ENCODE data around the gene ETAA1. TPM values are rescaled to one million over a fixed set of nuclear protein-coding genes. Genes with fewer than 3 reads are reported as not detected.

The ETAA1 gene
- total and polyA plus RNA-seq, 2 of the 4 experiments (the other 2 are of a cell fraction): 6.9 to 8.1 TPM

- no peak overlapping the region for H4K91ac ChIP-seq (ENCODE audit: insufficient read depth, low read depth, low read length)
- H3K4ac ChIP-seq (ENCODE audit: low read depth, low read length): no peak overlapping the region
- no peak for TF ChIP-seq MAFK (IDR thresholded peaks at IDR 0.05; ENCODE audit: low read depth, low read length)
- TF ChIP-seq CHD1 (IDR thresholded peaks at IDR 0.05; ENCODE audit: low read depth, low read length): no peak
- TF ChIP-seq RCOR1 (IDR thresholded peaks at IDR 0.05; ENCODE audit: insufficient replicate concordance, low read length): no peak
- TF ChIP-seq RFX5 (IDR thresholded peaks at IDR 0.05; ENCODE audit: low read depth, low read length): no peak
- TF ChIP-seq USF2 (IDR thresholded peaks at IDR 0.05; ENCODE audit: low read depth, low read length): no peak
- no peak for TF ChIP-seq BHLHE40 (IDR thresholded peaks at IDR 0.05; ENCODE audit: low read depth, low read length)
- no peak for TF ChIP-seq MAZ (IDR thresholded peaks at IDR 0.05; ENCODE audit: borderline replicate concordance, low read depth, low read length)
- no peak for TF ChIP-seq MXI1 (IDR thresholded peaks at IDR 0.05; ENCODE audit: borderline replicate concordance, low read depth, low read length)
- no peak for TF ChIP-seq SMC3 (IDR thresholded peaks at IDR 0.05; ENCODE audit: low read depth, low read length)
- no peak for TF ChIP-seq CTCF (conservative IDR thresholded peaks at IDR 0.05; ENCODE audit: low read depth, low read length)
- no peak for TF ChIP-seq POLR2A (IDR thresholded peaks at IDR 0.05; ENCODE audit: low read depth, low read length)
- TF ChIP-seq ELK1 (IDR thresholded peaks at IDR 0.05; ENCODE audit: borderline replicate concordance, low read depth, low read length): no peak
- TF ChIP-seq RAD21 (IDR thresholded peaks at IDR 0.05; ENCODE audit: low read length): no peak
- no peak for TF ChIP-seq FOS (IDR thresholded peaks at IDR 0.05; ENCODE audit: low read depth, low read length)
- H3K79me1 ChIP-seq (ENCODE audit: low read depth in 1 of 2, low read length in 2 of 2): no peaks in the 10 kb centered on the region
- H3K9ac ChIP-seq (ENCODE audit: low read depth, low read length): no peak overlapping the region
- H3K9me1 ChIP-seq (ENCODE audit: insufficient read depth, low read length): no peaks in the 10 kb centered on the region
- dilution Hi-C loops (cut with HindIII; ENCODE audit: low sequenced_read_pairs, unreplicated experiment) (no loop called here), intact Hi-C loops (cut with micrococcal nuclease) (no loop called here), in situ Hi-C loops (cut with MboI; ENCODE audit: low sequenced_read_pairs) (no loop called here)
- H3K27ac ChIP-seq (ENCODE audit: insufficient read depth, low read length): no peak overlapping the region
- ChIA-PET CTCF (no interaction called here), POLR2A (ENCODE audit: unreplicated experiment) (no interaction called here)
- no peaks in the 10 kb centered on the region for H3K36me3 ChIP-seq (ENCODE audit: control insufficient read depth, insufficient read depth, low read length)
- H3K9me3 ChIP-seq (ENCODE audit: control insufficient read depth, insufficient read depth, low read length): no peaks in the 10 kb centered on the region
- no peak overlapping the region for H4K8ac ChIP-seq (ENCODE audit: low read depth in 2 of 2, low read length in 2 of 2)
- H2BK20ac ChIP-seq (ENCODE audit: low read depth, low read length): no peak overlapping the region
- no peak overlapping the region for H4K5ac ChIP-seq (ENCODE audit: low read depth, low read length)
- H3K18ac ChIP-seq (ENCODE audit: low read depth, low read length): no peak overlapping the region
- H3K27me3 ChIP-seq (ENCODE audit: control insufficient read depth, insufficient read depth, low read length): no peaks in the 10 kb centered on the region
- H2BK15ac ChIP-seq (ENCODE audit: low read depth, low read length): no peak overlapping the region
- H3K56ac ChIP-seq (ENCODE audit: extremely low read depth, insufficient read depth, low read length): no peak overlapping the region
- H3K4me3 ChIP-seq (ENCODE audit: insufficient read depth, low read depth, low read length): no peak overlapping the region
- ATAC-seq (ENCODE audit: low read depth): no peak
- DNase-seq: no peak
- no peak overlapping the region for H2AK9ac ChIP-seq (replicated peaks; ENCODE audit: low read depth, low read length, poor library complexity)
- no peak overlapping the region for H3K4me2 ChIP-seq (ENCODE audit: low read depth, low read length)
- no peak overlapping the region for H2BK5ac ChIP-seq (ENCODE audit: low read depth, low read length, poor library complexity, severe bottlenecking)
- no peak overlapping the region for H3K23ac ChIP-seq (ENCODE audit: low read depth, low read length)
- H2AFZ ChIP-seq (replicated peaks; ENCODE audit: low read length, poor library complexity): no peak overlapping the region
- no TSS peak for BruUV-seq (replicated peaks)
- H2AK5ac ChIP-seq (ENCODE audit: low read depth, low read length): no peak overlapping the region
- no peaks in the 10 kb centered on the region for H4K20me1 ChIP-seq (ENCODE audit: insufficient read depth, low read length)
- H3K4me1 ChIP-seq (ENCODE audit: control insufficient read depth, insufficient read depth, low read length): peaks cover 1% of the 10 kb centered on the region
- H3K14ac ChIP-seq (replicated peaks; ENCODE audit: low read depth, low read length): no peak overlapping the region
- H2BK120ac ChIP-seq (ENCODE audit: low read depth, low read length): no peak overlapping the region
Observed at GRCh38 chr2:67366832-67367412, 30.2 kb upstream of the ETAA1 start.

Measured in IMR-90 (cell line).